HEK293 (cell line): ENCODE results near the gene NEGR1.

Experiments
- CTCF ChIP-seq: fragments of 450-650 bp; formaldehyde crosslinking; IDR thresholded peaks from 2 replicates; pipeline ENCODE4 v1.5.1; 2016; ENCODE audit warnings: missing biosample characterization, missing genetic modification characterization
- GLI4 ChIP-seq: fragments of 450-650 bp; formaldehyde crosslinking; IDR thresholded peaks from 2 replicates; pipeline ENCODE4 v1.5.1; 2016; ENCODE audit warnings: missing biosample characterization, missing genetic modification characterization
- KLF9 ChIP-seq: fragments of 450-650 bp; formaldehyde crosslinking; IDR thresholded peaks from 2 replicates; pipeline ENCODE4 v1.5.1; 2016; ENCODE audit warnings: missing biosample characterization, missing genetic modification characterization, low read depth
- MEIS1 ChIP-seq: sonication (generic); formaldehyde crosslinking; IDR thresholded peaks from 2 replicates; pipeline ENCODE4 v1.8.1; 2022; ENCODE audit warnings: missing genetic modification reagents, mild to moderate bottlenecking, borderline replicate concordance
- PBX3 ChIP-seq: sonication (generic); formaldehyde crosslinking; IDR thresholded peaks from 2 replicates; pipeline ENCODE4 v1.8.1; 2022; ENCODE audit warnings: mild to moderate bottlenecking, moderate library complexity, missing genetic modification reagents
- REPIN1 ChIP-seq: fragments of 450-650 bp; formaldehyde crosslinking; IDR thresholded peaks from 2 replicates; pipeline ENCODE4 v1.5.1; 2017; ENCODE audit warnings: missing biosample characterization, missing genetic modification characterization, low read depth
- ZBTB1 ChIP-seq: fragments of 450-650 bp; formaldehyde crosslinking; IDR thresholded peaks from 2 replicates; pipeline ENCODE4 v1.5.1; 2016; ENCODE audit warnings: missing biosample characterization, missing genetic modification characterization
- ZBTB8A ChIP-seq: fragments of 450-650 bp; formaldehyde crosslinking; IDR thresholded peaks from 2 replicates; pipeline ENCODE4 v1.5.1; 2016; ENCODE audit warnings: missing biosample characterization, missing genetic modification characterization
- ZNF223 ChIP-seq: fragments of 450-650 bp; formaldehyde crosslinking; IDR thresholded peaks from 2 replicates; pipeline ENCODE4 v1.5.1; 2016; ENCODE audit warnings: missing biosample characterization, missing genetic modification characterization
- ZNF521 ChIP-seq: fragments of 450-650 bp; formaldehyde crosslinking; IDR thresholded peaks from 2 replicates; pipeline ENCODE4 v1.5.1; 2017; ENCODE audit warnings: missing biosample characterization, mild to moderate bottlenecking, missing genetic modification characterization
- ZNF624 ChIP-seq: fragments of 450-650 bp; formaldehyde crosslinking; IDR thresholded peaks from 2 replicates; pipeline ENCODE4 v1.5.1; 2017; ENCODE audit warnings: missing biosample characterization, missing genetic modification characterization
- ZNF626 ChIP-seq: fragments of 450-650 bp; sonication (Bioruptor Pico); formaldehyde crosslinking; IDR thresholded peaks from 2 replicates; pipeline ENCODE4 v1.5.1; 2018; ENCODE audit warnings: missing biosample characterization, missing genetic modification characterization, inconsistent platforms
- ZNF658 ChIP-seq: fragments of 450-650 bp; formaldehyde crosslinking; IDR thresholded peaks from 2 replicates; pipeline ENCODE4; 2016; ENCODE audit warnings: missing biosample characterization, missing genetic modification characterization

- TF ChIP-seq ZNF521 (tag by site-specific recombination) (no peak), CTCF (tag by site-specific recombination) (no peak), ZNF223 (no peak), ZNF624 (tag by site-specific recombination) (no peak), ZBTB1 (tag by site-specific recombination) (no peak), PBX3 (no peak), GLI4 (tag by site-specific recombination) (no peak), ZNF658 (tag by site-specific recombination) (no peak), KLF9 (tag by site-specific recombination) (no peak), MEIS1 (CRISPR knock-in tag) (no peak), REPIN1 (no peak), ZBTB8A (tag by site-specific recombination) (no peak), ZNF626 (tag by site-specific recombination) (no peak)
Measured at GRCh38 chr1:72262735-72263134, 19.6 kb downstream of the NEGR1 start.
